Measurements from ENCODE around the gene MROH8. TPM values are rescaled to one million over a fixed set of nuclear protein-coding genes. Genes with fewer than 3 reads are reported as not detected.

Gene MROH8
- polyA plus RNA-seq (ENCODE audit: insufficient read length in 10 of 10) = 1 to 10 TPM; 3.8 to 6.0 (median 4.7) TPM
- long read RNA-seq, donor 1 = 0 reads
- long read RNA-seq, donor 2 = 0 reads
- long read RNA-seq, donor 3 = 0 reads
- long read RNA-seq, donor 4, partial matches to known transcripts = 250 of 275 reads
- long read RNA-seq, donor 4, other reads (novel, unspliced or antisense) = 25 of 275 reads
- long read RNA-seq, donor 5, partial matches to known transcripts = 203 of 243 reads
- long read RNA-seq, donor 5, other reads (novel, unspliced or antisense) = 40 of 243 reads
- long read RNA-seq, donor 6 = 0 reads
- long read RNA-seq, donor 7, partial matches to known transcripts = 229 of 255 reads
- long read RNA-seq, donor 7, other reads (novel, unspliced or antisense) = 26 of 255 reads
- long read RNA-seq, donor 8, partial matches to known transcripts = 166 of 194 reads
- long read RNA-seq, donor 8, other reads (novel, unspliced or antisense) = 28 of 194 reads
- long read RNA-seq, donor 9 = 0 reads

DNA sequence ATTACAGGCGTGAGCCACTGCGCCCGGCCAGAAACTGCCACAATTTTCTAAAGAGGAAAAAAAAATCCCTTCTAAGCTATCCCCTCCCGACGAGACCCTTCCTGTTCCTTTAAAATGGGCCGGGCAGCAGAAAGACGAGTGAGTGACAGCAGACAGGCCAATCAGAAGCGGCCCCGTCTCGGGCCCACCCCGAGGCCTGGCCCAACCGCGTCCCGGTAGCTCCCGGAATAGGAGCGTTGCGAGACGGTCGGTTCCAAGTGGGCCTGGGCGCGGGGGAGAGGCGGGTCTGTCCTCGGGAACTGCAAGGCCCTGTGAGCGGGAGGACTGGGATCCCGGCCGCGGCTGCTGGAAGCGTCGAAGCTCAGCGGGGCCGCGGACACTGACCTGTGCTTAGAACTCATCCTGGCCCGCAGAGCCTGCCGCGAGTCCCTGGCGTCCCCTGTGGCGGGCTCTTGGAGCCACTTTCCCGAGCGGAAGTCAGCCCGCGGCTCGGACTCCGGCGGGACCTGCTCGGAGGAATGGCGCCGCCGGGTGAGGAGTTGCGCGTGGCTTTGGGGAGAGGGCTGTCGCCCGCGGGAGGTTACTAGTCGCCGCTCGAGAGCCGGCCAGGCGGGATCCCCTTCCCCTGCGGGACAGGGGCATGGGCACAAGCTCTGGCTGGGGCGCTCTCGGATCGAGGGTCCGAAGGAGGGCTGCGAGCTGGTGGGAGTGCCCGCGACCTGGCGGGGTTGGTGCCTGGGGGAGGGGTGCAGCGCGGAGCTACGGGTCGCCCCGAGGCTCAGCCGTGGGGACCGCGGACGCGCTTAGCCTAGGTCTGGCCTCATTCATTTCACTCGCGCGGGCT is at the start of gene MROH8, which contains the start of gene RPN2:
TSS of gene MROH8 (minus strand) at position 710 of the 844 bp plus-strand sequence.
TSS of gene RPN2 (plus strand) at position 492 of the 844 bp plus-strand sequence. CDS start at position 519, 27 bp downstream.
- peak; percentile 98 to 99 (median 99) for DNase-seq

DNA sequence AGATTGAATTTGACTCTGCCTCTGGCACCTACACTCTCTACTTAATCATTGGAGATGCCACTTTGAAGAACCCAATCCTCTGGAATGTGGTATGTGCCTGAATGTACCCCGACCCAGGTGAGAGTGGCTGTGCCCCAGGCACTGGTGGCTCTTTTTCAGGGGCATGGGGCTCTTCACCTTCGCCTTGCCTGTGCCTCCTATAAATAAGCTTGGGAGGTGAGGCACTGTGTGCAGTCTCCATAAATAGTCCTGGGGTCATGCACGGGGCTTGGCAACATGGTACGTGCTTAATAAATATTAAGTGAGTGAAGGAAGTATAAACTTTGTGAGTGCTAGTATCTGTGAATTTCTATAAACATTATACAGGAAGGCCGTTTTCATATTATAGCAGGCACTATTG is 49.3 kb upstream of the MROH8 start:
- DNase-seq = no peak

DNA sequence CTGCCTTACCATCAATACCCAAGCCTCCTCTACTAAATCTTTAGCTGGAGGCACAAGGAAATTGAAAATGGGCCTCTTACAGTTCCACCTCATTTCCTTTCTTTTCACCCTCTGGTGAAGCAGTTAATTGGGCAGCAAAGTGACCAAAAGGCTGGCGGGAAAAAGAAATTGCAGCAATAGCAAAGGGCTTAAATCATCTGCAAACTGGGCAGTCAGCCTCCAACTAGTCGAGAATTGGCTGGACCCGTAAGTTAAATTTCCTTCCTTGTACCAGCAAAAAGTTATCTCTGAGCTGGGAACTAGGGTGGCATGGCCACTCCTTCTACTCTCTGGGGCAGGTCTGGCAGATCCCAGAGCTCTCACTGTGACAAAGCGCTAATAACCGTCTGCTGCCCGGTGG is 48.7 kb upstream of the MROH8 start:
- DNase-seq = no peak

DNA sequence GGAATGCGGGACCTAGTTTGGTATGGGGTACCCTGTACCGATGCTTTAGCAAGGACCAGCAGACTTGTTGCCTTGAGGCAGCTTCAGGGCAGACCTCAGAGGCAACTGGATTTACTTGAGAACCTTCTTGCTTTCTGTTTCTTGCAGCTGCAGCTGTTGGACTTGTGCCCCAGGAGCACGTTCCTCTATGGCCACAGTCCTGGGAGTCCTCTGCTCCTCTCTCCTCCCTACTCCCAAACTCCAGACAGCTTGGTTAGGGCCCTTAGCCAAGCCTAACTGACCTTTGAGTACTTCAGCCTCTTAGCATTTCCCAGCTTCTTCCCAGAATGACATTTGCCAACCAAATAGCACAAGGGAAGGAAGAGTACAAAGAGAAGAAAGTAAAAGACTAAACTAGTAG is 47.5 kb upstream of the MROH8 start:
- DNase-seq = peak; percentile 49 to 83 (median 65)

DNA sequence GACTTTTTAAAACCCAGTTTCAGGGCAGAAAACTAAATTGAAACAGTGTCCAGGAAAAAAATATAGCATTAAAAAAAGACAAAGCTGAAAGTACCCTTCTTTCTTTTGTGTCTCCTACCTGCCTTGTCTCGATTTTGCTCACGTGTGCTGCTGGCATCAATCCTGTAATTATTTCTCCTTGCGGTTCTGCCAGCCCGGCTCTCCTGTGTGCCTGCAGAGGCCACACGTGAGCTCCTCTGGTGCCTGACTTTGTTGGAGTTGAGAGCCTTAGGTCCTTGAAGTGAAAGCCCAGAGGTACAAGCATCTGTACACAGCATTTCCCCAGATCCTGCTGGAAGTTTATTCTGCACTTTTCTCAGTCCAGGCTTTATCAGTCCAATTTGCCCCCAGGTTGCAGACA is 45.8 kb upstream of the MROH8 start:
- DNase-seq = no peak

DNA sequence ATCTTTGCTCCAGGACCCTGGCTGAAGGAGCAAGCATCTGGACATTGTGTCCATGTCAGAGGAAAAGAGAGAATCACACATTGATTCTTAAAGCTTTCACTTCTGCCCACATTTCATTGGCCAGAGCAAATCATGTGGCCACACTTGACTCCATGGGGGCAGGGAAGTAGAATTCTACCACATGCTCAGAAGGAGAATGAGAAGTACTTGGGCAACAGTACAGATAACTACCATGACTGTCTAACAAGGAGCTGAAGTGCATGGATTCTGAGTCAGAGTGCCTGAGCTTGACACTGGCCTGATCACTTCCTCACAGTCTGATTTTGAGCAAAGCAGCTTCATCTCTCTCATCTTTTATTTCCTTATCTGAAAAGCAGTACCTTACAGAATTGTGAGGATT is 43.7 kb upstream of the MROH8 start:
- DNase-seq = peak in 1 of 3 donors; percentile 54

DNA sequence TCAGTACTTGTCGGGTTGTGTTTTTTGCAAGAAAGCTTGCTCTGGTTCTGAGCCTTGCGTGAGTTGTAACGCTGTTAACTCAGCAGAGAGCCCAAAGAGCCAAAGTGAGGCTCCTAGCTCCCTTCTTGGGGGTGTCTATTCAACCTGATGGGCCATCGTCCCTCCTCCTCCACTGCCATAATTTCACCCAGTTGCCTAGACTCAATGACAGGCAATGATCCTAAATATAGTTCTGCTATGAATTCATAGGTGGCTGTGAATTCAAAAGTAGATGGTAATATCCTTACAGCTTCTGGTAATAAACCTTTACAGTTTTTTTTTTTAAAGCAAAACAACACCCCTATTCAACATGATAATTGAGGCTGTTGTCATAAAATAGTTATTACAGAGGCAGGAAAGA is 42.7 kb upstream of the MROH8 start:
- DNase-seq = no peak

DNA sequence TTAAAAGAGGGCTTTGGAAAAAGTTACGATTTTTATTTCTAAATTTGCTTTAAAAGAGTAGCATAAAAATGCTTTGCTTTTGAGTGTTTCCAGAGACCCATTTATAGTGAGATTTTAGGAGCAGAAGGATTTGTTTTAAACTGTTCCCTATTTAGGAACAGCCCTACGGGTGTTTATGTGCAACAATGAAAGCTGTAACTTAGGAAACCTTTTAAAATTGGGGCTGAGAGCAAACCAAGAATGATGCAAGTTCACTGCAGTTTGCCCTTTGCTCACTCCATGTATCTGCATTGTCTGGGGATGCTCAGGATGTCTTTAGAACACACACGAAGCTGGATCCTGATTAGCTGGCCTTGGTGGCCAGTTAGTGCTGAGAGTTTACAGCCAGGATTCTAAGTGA is 41.4 kb upstream of the MROH8 start:
- DNase-seq = peak in 2 of 3 donors; percentile 24 to 34

DNA sequence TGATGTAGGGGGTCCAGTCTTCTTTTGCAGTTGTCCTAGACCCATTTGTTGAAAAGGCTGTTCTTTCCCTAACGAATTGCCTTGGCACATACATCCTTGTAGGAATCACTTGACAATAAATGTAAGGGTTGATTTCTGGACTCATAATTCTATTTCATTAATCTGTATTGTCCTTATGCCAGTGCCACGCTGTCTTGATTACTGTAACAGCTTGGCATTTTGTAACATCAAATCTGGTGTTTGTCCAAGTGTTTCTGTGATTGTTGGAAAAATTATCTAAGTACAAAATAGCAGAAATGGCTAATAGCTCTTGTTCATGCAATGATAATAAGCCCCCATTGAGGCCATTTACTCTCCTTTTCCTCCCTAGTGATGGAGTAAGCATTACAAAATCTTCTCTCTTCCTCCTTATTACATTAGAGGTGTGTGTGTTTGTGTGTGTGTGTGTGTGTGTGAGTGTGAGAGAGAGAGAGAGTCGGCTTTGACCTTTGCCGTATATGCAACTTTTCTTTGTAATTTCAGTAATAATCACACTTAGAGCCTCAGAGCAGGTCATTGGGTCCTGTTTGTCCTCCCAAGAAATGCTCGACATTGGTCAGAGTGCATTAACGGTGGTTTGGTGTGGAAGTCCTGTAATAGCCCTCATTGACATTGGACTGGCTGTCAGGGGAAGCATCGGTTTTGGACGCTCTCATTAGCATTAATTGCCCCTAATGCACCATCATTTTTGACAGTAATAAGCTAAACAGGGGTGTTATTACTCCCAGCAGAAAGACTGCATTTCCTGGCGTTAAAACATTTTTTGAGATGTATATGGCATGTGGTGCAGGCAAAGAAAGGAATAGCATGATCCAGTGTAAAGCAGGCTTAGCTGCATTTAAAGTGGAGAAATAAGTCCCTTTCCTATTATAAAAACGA is 40.7 kb upstream of the MROH8 start:
- DNase-seq = no peak

DNA sequence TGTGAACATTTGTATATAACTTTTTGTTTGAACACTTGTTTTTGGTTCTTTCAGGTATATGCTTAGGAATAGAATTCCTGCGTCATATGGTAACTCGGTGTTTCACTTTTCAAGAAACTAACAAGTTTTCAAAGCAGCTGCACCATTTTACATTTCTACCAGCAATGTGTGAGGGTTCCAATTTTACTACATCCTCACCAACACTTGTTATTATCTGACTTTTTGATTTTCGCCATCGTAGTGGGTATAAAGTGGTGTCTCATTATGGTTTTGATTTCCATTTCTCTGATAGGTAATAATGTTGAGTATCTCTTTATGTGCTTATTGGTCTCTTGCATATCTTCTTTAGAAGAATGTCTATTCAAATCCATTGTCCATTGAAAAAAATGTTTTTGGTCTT is 39.6 kb upstream of the MROH8 start:
- no peak for DNase-seq

DNA sequence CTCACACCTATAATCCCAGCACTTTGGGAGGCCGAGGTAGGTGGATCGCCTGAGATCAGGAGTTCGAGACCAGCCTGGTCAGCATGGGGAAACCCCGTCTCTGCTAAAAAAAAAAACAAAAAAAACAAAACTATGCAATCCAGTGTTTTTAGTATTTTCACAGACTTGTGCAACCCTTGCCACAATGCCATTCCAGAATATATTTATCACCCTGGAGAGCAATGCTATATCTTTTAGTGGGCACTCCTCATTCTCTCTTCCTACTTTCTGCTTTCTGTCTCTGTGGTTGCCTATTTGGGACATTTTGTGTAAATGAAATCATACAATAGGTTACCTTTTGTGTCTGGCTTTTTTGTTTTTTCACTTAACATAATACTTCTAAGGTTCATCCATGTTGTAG is 39.1 kb upstream of the MROH8 start:
- DNase-seq = no peak

DNA sequence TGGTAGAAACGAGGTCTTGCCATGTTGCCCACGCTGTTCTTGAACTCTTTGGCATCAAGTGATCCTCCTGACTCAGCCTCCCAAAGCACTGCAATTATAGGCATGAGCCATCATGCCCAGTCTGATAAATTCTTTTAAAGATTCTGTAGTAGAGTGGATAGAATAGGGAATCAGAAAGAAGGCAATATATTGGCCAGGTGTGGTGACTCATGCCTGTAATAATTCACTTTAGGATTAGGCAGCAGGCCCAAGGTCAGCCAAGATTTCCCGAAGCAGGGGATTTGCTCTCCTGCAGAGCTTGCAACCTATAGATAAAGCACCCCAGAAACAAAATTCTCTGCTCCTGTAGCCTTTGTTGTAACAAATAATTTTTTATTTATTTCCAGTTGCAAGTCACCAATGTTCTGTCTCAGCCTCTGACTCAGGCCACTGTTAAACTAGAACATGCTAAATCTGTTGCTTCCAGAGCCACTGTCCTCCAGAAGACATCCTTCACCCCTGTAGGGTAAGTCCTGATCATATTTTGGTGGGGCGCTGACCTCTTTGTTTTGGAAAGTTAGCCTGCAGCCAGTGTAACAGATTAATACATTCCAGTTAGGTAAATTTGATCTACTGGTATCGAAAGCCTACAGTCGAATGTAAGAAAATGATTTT is 30.4 kb upstream of the MROH8 start:
- DNase-seq = no peak

DNA sequence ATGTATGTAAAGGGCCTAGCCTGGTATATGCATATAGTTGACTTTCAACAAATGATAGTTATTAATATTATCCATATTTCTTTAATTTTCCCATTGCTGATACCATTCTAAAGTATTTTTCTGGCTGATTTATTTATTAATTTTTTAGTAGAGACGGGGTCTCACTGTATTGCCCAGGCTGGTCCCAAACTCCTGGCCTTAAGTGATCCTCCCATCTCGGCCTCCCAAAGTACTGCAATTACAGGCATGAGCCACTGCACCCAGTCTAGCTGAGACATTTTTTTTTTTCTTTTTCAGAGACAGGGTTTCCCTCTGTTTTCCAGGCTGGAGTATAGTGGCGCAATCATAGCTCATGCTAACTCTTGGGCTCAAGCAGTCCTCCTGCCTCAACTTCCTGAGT is 29.8 kb upstream of the MROH8 start:
- DNase-seq = no peak

DNA sequence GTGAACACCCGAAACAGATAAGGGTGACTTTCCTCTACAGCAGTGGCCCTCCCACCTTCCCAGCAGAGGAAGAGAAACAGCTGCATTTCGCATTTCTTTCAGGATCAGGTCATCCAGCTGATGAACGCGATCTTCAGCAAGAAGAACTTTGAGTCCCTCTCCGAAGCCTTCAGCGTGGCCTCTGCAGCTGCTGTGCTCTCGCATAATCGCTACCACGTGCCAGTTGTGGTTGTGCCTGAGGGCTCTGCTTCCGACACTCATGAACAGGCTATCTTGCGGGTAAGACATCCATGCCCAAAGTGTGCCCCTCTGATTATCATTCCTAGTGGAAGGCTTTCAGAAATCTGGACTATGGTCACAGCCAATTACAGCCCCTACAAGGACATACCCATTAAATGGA is 27.8 kb upstream of the MROH8 start:
- DNase-seq = no peak

DNA sequence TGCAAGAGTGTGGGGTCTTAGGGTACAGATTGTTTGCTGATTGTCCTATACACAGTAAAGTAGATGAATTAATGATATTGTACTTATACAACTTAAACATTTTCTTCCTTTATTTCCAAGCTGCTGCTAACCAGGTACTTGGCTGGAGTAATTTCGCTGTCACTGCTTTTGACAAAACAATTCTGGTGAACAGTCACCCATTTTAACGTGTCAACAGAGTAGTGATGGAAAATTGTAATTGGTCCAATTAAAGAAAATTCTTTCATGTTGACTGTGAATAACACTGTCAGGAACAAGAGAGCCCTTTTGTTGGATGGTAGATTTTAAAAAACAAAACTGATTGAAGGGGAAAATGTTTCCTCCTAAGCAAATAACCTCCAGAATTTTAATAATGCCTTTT is 26.4 kb upstream of the MROH8 start:
- DNase-seq = no peak

DNA sequence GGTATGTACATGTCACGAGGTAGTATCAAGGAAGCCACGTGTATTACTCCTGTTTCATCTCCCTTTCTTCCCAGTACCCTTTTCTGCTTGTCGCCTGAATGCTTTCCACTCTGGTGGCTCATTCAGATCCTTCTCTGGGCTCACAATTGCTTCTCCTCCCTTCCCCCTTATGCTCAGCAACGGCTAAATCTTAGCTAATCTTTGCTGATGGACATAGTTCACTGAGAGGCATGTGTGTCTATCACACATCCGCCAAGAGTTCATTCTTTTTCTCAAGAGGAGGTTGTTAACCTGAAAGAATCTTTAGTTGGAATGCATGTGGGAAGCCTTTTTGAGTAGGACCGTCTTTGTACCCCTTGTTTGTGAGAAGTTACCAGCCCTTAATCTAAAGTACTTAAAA is 25.8 kb upstream of the MROH8 start:
- DNase-seq = no peak

DNA sequence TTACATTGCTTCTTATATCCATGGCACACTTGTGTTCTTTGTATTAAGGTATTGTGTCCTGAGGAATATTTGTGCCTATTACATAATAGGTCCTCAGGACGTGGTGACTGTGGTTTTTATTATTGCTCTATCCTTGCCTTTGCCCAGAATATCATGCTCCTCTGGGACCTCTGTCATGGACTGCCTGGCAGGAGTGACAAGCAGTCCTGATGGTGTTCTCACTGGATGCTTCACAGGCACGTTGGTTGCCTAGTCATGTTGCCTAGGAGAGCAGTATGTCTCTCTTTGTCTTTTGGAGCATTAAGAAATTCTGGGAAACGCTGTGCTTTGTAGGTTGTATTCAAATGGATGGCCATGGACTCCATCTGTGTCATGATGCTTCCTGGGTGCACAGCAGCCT is 24.7 kb upstream of the MROH8 start:
- no peak for DNase-seq

DNA sequence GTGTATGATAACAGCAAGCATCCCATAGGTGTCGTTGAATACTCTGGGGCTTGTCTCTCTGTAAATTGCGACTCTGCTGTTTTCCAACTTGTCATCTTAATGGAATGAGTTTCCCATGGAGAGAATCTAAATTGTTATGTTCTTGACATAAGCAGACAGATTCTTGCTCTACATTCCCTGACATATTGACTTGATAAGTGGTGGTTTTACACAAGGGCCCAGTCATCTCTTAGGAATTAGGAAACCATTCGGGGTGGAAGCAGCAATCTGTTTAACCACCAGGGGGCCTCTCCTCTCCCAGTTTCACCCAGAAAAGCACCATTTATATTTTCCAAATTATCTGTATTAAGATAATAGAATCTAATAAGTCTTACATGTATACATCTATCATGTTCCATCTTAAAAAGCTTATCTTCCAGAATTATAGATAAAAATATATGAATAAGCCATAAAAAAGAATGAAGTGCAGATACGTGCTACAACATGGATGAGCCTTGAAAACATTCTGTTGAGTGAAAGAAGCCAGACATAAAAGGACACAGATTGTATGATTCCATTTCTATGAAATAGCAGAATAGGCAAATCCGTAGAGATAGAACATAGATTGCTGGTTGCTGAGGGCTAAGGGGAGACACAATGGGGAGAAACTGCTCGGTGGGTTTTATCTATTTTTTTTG is 23.1 kb upstream of the MROH8 start:
- DNase-seq = peak in 2 of 3 donors; percentile 48 to 91

DNA sequence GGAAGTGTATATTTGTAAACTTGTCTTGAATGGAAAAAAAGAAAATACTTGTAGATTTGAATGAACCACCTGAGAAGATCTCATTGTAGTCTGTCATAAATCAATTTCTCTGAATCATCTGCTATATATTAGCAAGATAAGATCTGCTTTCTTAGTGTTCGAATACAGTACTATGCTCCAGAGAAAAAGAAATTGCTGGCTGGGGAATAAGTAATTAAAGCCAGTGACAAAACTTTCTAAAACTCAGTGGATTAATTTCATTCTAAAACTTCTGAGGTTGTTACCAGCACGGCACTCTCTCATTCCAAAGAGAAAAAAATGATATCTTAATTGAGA is 22.4 kb upstream of the MROH8 start:
- no peak for DNase-seq

Data from muscle of back (tissue), 13 donors.